Natural killer cell (primary cell): ENCODE measurements around the gene RASGRF1. TPM values are rescaled to one million over a fixed set of nuclear protein-coding genes. Genes with fewer than 3 reads are reported as not detected.

ENCODE experiments used
- ATAC-seq, 3 donors: fragments of 150-1000 bp in 2 of 3; fragments of 200-7000 bp in 1 of 3; cut with Tn5 transposase; 1 replicate in 1 of 3; 2 replicates in 2 of 3; pipeline ENCODE4 v1.10.0; 2021; ENCODE audit warnings: mild to moderate bottlenecking in 2 of 3, moderate library complexity in 2 of 3
- DNase-seq, 2 donors: peaks; one replicate each; pipeline versions ENCODE4 v3.0.0 to v3.0.0-alpha.2; 2013 to 2021; ENCODE audit warnings: mixed read lengths in 1 of 2
- H3K27ac ChIP-seq: one replicate; pipeline ENCODE4 v1.5.1; 2013; ENCODE audit warnings: mild to moderate bottlenecking, low read length
- H3K27me3 ChIP-seq: one replicate; pipeline ENCODE4 v1.6.1; 2013; ENCODE audit warnings: low read length; ENCODE audit not compliant: control insufficient read depth, insufficient read depth
- H3K36me3 ChIP-seq: one replicate; pipeline ENCODE4 v1.6.1; 2013; ENCODE audit warnings: low read length; ENCODE audit not compliant: control insufficient read depth, insufficient read depth
- H3K4me1 ChIP-seq: one replicate; pipeline ENCODE4 v1.6.1; 2013; ENCODE audit warnings: low read length; ENCODE audit not compliant: control insufficient read depth, insufficient read depth
- H3K4me3 ChIP-seq: one replicate; pipeline ENCODE4 v1.5.1; 2013; ENCODE audit warnings: low read length
- H3K9me3 ChIP-seq: one replicate; pipeline ENCODE4 v1.6.1; 2013; ENCODE audit warnings: low read length; ENCODE audit not compliant: control insufficient read depth, insufficient read depth
- H3K27ac Mint-ChIP-seq, 2 donors: one replicate each; pipeline ENCODE4 v1.8.0; 2022; ENCODE audit warnings: mild to moderate bottlenecking in 2 of 2, mixed read lengths in 2 of 2, moderate library complexity in 1 of 2
- H3K27me3 Mint-ChIP-seq, 2 donors: one replicate each; pipeline ENCODE4 v1.8.0; 2022; ENCODE audit warnings: low read depth in 2 of 2, mixed read lengths in 2 of 2
- H3K36me3 Mint-ChIP-seq: one replicate; pipeline ENCODE4 v1.8.0; 2022; ENCODE audit warnings: mixed read lengths
- H3K4me1 Mint-ChIP-seq, 2 donors: one replicate each; pipeline ENCODE4 v1.8.0; 2022; ENCODE audit warnings: mixed read lengths in 2 of 2
- H3K4me3 Mint-ChIP-seq: one replicate; pipeline ENCODE4 v1.8.0; 2022; ENCODE audit warnings: mild to moderate bottlenecking, moderate library complexity, mixed read lengths
- H3K9me3 Mint-ChIP-seq, 2 donors: one replicate each; pipeline ENCODE4 v1.8.0; 2022; ENCODE audit warnings: mixed read lengths in 2 of 2
- CTCF ChIP-seq: fragments of 200-600 bp; IDR thresholded peaks from one replicate; pipeline ENCODE4 v1.8.0; 2022; ENCODE audit warnings: antibody characterized with exemption
- WGBS: methylation state at CpG from one replicate; pipeline ENCODE4 v1.1.7; 2013; ENCODE audit warnings: missing lambda C conversion rate; ENCODE audit not compliant: insufficient coverage; 5-methylcytosine and 5-hydroxymethylcytosine counted together
- intact Hi-C: fragments of 100-400 bp; cut with micrococcal nuclease; formaldehyde crosslinking; loops from one replicate; pipeline ENCODE4 v1.14.2; 2022
- total RNA-seq, 4 donors: library from RNA; stranded (reverse); fragments of 120-200 nt in 1 of 4; gene quantifications; one replicate each; pipeline versions ENCODE4 v1.2.3 to v1.2.4, GENCODE V29; 2013 to 2022

RASGRF1 gene
- total RNA-seq, 3 donors from 2014 or later (not counting 1 experiment from before 2014, with no cell fraction given), result not detected

GRCh38 chr15:79091204-79091867, 756 bp upstream of the RASGRF1 start:
- 3% methylated on average over 53 of the region's 53 CpGs for WGBS
- Histone ChIP-seq H3K27me3 (peaks cover 13% of the 10 kb centered on the region), H3K27ac (no peak overlapping the region), H3K36me3 (no peaks in the 10 kb centered on the region), H3K4me1 (no peaks in the 10 kb centered on the region), H3K9me3 (no peaks in the 10 kb centered on the region), H3K4me3 (no peak overlapping the region)
- H3K4me1 Mint-ChIP-seq, result peaks cover 0 to 5% of the 10 kb centered on the region in 2 donors
- intact Hi-C loops, result no loop called here
- H3K4me3 Mint-ChIP-seq, result no peak overlapping the region
- no peaks in the 10 kb centered on the region for H3K9me3 Mint-ChIP-seq
- no peak overlapping the region for H3K27ac Mint-ChIP-seq
- DNase-seq (no peak), ATAC-seq (no peak)
- no peak for TF ChIP-seq CTCF
- H3K27me3 Mint-ChIP-seq, result peaks cover 38 to 41% of the 10 kb centered on the region in 2 donors
- H3K36me3 Mint-ChIP-seq, result no peaks in the 10 kb centered on the region

DNA sequence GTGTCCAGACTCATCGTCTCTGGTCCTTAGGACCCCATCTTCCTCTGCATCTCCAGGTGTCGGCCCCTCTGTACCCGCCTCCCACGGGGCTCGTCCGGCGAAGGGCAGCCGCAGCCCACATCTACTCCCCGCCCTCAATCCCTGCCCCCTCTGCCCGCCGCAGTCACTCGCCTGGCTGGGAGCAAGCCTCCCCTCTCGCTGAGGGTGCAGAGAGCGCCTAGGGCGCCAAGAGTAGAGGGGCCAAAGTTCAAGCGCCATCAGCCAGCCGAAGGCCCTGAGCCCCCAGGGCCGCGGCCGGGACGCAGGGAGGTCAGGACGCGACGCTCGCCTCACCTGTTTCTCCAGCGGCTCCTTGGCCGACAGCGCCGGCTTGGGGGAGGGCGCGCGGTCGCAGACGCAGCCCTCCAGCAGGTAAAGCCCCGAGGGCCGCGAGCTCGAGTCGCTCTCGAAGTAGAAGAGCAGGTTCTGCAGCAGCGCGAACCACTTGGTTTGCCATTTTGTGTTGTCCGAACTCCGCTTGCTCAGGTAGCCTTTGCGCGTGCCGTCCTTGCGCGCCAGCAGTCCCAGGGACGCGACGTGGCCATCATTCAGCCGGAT, 592 bp downstream of the RASGRF1 start:
- Mint-ChIP-seq H3K36me3 (no peaks in the 10 kb centered on the region), H3K4me3 (no peak overlapping the region), H3K9me3 (no peaks in the 10 kb centered on the region), H3K27me3 (peaks cover 38 to 42% of the 10 kb centered on the region in 2 donors), H3K27ac (no peak overlapping the region), H3K4me1 (peaks cover 0 to 5% of the 10 kb centered on the region in 2 donors)
- H3K27me3 ChIP-seq, result peaks cover 11% of the 10 kb centered on the region
- ATAC-seq (no peak), DNase-seq (no peak)
- WGBS, result 3% methylated on average over 53 of the region's 53 CpGs
- H3K4me1 ChIP-seq, result no peaks in the 10 kb centered on the region
- H3K36me3 ChIP-seq, result no peaks in the 10 kb centered on the region
- no peak overlapping the region for H3K4me3 ChIP-seq
- no peaks in the 10 kb centered on the region for H3K9me3 ChIP-seq
- intact Hi-C loops, result no loop called here
- H3K27ac ChIP-seq, result no peak overlapping the region
- no peak for TF ChIP-seq CTCF

GRCh38 chr15:79089331-79089889, 1.2 kb downstream of the RASGRF1 start:
- Mint-ChIP-seq H3K27me3 (peaks cover 37 to 48% of the 10 kb centered on the region in 2 donors), H3K36me3 (no peaks in the 10 kb centered on the region), H3K27ac (no peak overlapping the region), H3K9me3 (no peaks in the 10 kb centered on the region), H3K4me3 (no peak overlapping the region), H3K4me1 (peaks cover 0 to 5% of the 10 kb centered on the region in 2 donors)
- H3K27ac ChIP-seq, result no peak overlapping the region
- intact Hi-C loops, result no loop called here
- no peaks in the 10 kb centered on the region for H3K9me3 ChIP-seq
- H3K4me3 ChIP-seq, result no peak overlapping the region
- H3K27me3 ChIP-seq, result peaks cover 11% of the 10 kb centered on the region
- TF ChIP-seq CTCF, result no peak
- WGBS, result 4% methylated on average over 47 of the region's 47 CpGs
- no peaks in the 10 kb centered on the region for H3K36me3 ChIP-seq
- DNase-seq (no peak), ATAC-seq (no peak)
- no peaks in the 10 kb centered on the region for H3K4me1 ChIP-seq
